Trophoblast cell (in vitro differentiated cells and primary cell): Measurements from ENCODE around the gene ELAVL1.

Source experiments
- DNase-seq, 2 donors: peaks; one replicate each; pipeline ENCODE4 v3.0.0-alpha.2; 2016
- H2AFZ ChIP-seq: 2 replicates; pipeline ENCODE4 v1.6.1; 2013; ENCODE audit warnings: low read length, moderate library complexity, mild to moderate bottlenecking; ENCODE audit not compliant: insufficient read depth, poor library complexity
- H2AK5ac ChIP-seq: 2 replicates; pipeline ENCODE4 v1.6.1; 2013; ENCODE audit warnings: mild to moderate bottlenecking, low read length
- H2BK120ac ChIP-seq: 2 replicates; pipeline ENCODE4 v1.6.1; 2013; ENCODE audit warnings: low read length, mild to moderate bottlenecking, moderate library complexity; ENCODE audit not compliant: insufficient read depth, poor library complexity
- H2BK12ac ChIP-seq: 2 replicates; pipeline ENCODE4 v1.6.1; 2013; ENCODE audit warnings: mild to moderate bottlenecking, low read length, moderate library complexity
- H2BK5ac ChIP-seq: 2 replicates; pipeline ENCODE4 v1.6.1; 2013; ENCODE audit warnings: low read length, low read depth, moderate library complexity, mild to moderate bottlenecking; ENCODE audit not compliant: poor library complexity
- H3K14ac ChIP-seq: 2 replicates; pipeline ENCODE4 v1.6.1; 2013; ENCODE audit warnings: mild to moderate bottlenecking, low read length
- H3K18ac ChIP-seq: 2 replicates; pipeline ENCODE4 v1.6.1; 2013; ENCODE audit warnings: mild to moderate bottlenecking, low read length
- H3K23ac ChIP-seq: 2 replicates; pipeline ENCODE4 v1.6.1; 2013; ENCODE audit warnings: low read length
- H3K27ac ChIP-seq: 2 replicates; pipeline ENCODE4 v1.5.1; 2013; ENCODE audit warnings: low read depth, mild to moderate bottlenecking, inconsistent platforms, low read length, moderate library complexity
- H3K27me3 ChIP-seq: 2 replicates; pipeline ENCODE4 v1.6.1; 2013; ENCODE audit warnings: inconsistent platforms, mild to moderate bottlenecking, low read length, moderate library complexity; ENCODE audit not compliant: insufficient read depth
- H3K36me3 ChIP-seq, 2 experiments: 1 replicate in 1 of 2; 2 replicates in 1 of 2; pipeline ENCODE4 v1.6.1; 2013; ENCODE audit warnings: low read length in 2 of 2, mild to moderate bottlenecking in 2 of 2, moderate library complexity in 1 of 2; ENCODE audit not compliant: insufficient read depth in 2 of 2, control insufficient read depth in 1 of 2
- H3K4ac ChIP-seq: 2 replicates; pipeline ENCODE4 v1.6.1; 2013; ENCODE audit warnings: low read depth, mild to moderate bottlenecking, low read length, moderate library complexity
- H3K4me1 ChIP-seq, 2 experiments: 1 replicate in 1 of 2; 2 replicates in 1 of 2; pipeline ENCODE4 v1.6.1; 2013; ENCODE audit warnings: low read length in 2 of 2, mild to moderate bottlenecking in 2 of 2, moderate library complexity in 1 of 2; ENCODE audit not compliant: insufficient read depth in 2 of 2, control insufficient read depth in 1 of 2
- H3K4me2 ChIP-seq: 2 replicates; pipeline ENCODE4 v1.6.1; 2013; ENCODE audit warnings: inconsistent platforms, mild to moderate bottlenecking, low read length, moderate library complexity
- H3K4me3 ChIP-seq: 2 replicates; pipeline ENCODE4 v1.5.1; 2013; ENCODE audit warnings: mild to moderate bottlenecking, low read depth, low read length, inconsistent platforms
- H3K79me1 ChIP-seq: one replicate; pipeline ENCODE4 v1.6.1; 2013; ENCODE audit warnings: low read length
- H3K79me2 ChIP-seq: 2 replicates; pipeline ENCODE4 v1.6.1; 2013; ENCODE audit warnings: low read length, mild to moderate bottlenecking; ENCODE audit not compliant: control insufficient read depth, insufficient read depth, poor library complexity
- H3K9ac ChIP-seq: 2 replicates; pipeline ENCODE4 v1.6.1; 2013; ENCODE audit warnings: mild to moderate bottlenecking, low read length
- H3K9me3 ChIP-seq: 2 replicates; pipeline ENCODE4 v1.6.1; 2013; ENCODE audit warnings: low read depth, mild to moderate bottlenecking, control low read depth, inconsistent platforms, low read length; ENCODE audit not compliant: insufficient read depth
- H4K12ac ChIP-seq: 2 replicates; pipeline ENCODE4 v1.6.1; 2013; ENCODE audit warnings: low read depth, mild to moderate bottlenecking, low read length, moderate library complexity
- H4K8ac ChIP-seq: 2 replicates; pipeline ENCODE4 v1.6.1; 2013; ENCODE audit warnings: low read depth, mild to moderate bottlenecking, low read length, moderate library complexity
- H4K91ac ChIP-seq: one replicate; pipeline ENCODE4 v1.6.1; 2013; ENCODE audit warnings: low read depth, mild to moderate bottlenecking, low read length, moderate library complexity
- WGBS: extraction: QIAGEN DNeasy Blood & Tissue Kit; methylation state at CpG from one replicate; pipeline ENCODE4 v1.1.7; 2013; ENCODE audit warnings: missing lambda C conversion rate; ENCODE audit not compliant: insufficient read length, insufficient coverage; ENCODE audit errors: extremely low coverage; 5-methylcytosine and 5-hydroxymethylcytosine counted together

ELAVL1 gene

GRCh38 chr19:7977723-7978040 lies 27.8 kb downstream of the ELAVL1 start:
- Histone ChIP-seq H2BK120ac (no peak overlapping the region), H2AFZ (no peak overlapping the region), H3K27ac (no peak overlapping the region), H3K36me3 (peaks cover 80 to 84% of the 10 kb centered on the region in 2 experiments), H4K12ac (no peak overlapping the region), H3K79me1 (no peaks in the 10 kb centered on the region), H3K4me2 (no peak overlapping the region), H3K4me3 (no peak overlapping the region), H3K27me3 (no peaks in the 10 kb centered on the region), H4K8ac (no peak overlapping the region), H3K18ac (no peak overlapping the region), H2AK5ac (no peak overlapping the region), H3K9me3 (peaks cover 3% of the 10 kb centered on the region), H3K23ac (no peak overlapping the region), H2BK5ac (no peak overlapping the region), H4K91ac (no peak overlapping the region), H3K4ac (no peak overlapping the region), H3K4me1 (no peaks in the 10 kb centered on the region), H3K14ac (no peak overlapping the region), H3K79me2 (no peaks in the 10 kb centered on the region), H3K9ac (no peak overlapping the region), H2BK12ac (no peak overlapping the region)
- DNase-seq: no peak
- WGBS: no CpG with 5 or more reads among the region's 6 CpGs

- H3K4me2 ChIP-seq: no peak overlapping the region
- peaks cover 3% of the 10 kb centered on the region for H3K9me3 ChIP-seq
- H3K79me2 ChIP-seq: no peaks in the 10 kb centered on the region
- H2BK12ac ChIP-seq: no peak overlapping the region
- no peaks in the 10 kb centered on the region for H3K4me1 ChIP-seq
- no peak for DNase-seq
- no peak overlapping the region for H3K9ac ChIP-seq
- no peak overlapping the region for H3K18ac ChIP-seq
- no peak overlapping the region for H4K8ac ChIP-seq
- WGBS: no CpG with 5 or more reads among the region's 15 CpGs
- no peak overlapping the region for H3K4me3 ChIP-seq
- H3K27me3 ChIP-seq: no peaks in the 10 kb centered on the region
- H3K14ac ChIP-seq: no peak overlapping the region
- H3K79me1 ChIP-seq: no peaks in the 10 kb centered on the region
- H2AFZ ChIP-seq: no peak overlapping the region
- no peak overlapping the region for H3K23ac ChIP-seq
- H3K4ac ChIP-seq: no peak overlapping the region
- H2BK120ac ChIP-seq: no peak overlapping the region
- no peak overlapping the region for H2BK5ac ChIP-seq
- no peak overlapping the region for H2AK5ac ChIP-seq
- H4K91ac ChIP-seq: no peak overlapping the region
- no peak overlapping the region for H4K12ac ChIP-seq
- H3K27ac ChIP-seq: no peak overlapping the region
- H3K36me3 ChIP-seq: peaks cover 80 to 82% of the 10 kb centered on the region in 2 experiments
Observed at GRCh38 chr19:7977021-7977722, 28.3 kb downstream of the ELAVL1 start.

- H4K12ac ChIP-seq: no peak overlapping the region
- no peak overlapping the region for H3K18ac ChIP-seq
- H4K8ac ChIP-seq: no peak overlapping the region
- no peaks in the 10 kb centered on the region for H3K79me2 ChIP-seq
- H3K14ac ChIP-seq: no peak overlapping the region
- no peaks in the 10 kb centered on the region for H3K27me3 ChIP-seq
- peaks cover 80 to 83% of the 10 kb centered on the region in 2 experiments for H3K36me3 ChIP-seq
- no peak overlapping the region for H2AK5ac ChIP-seq
- no peak overlapping the region for H2BK12ac ChIP-seq
- H4K91ac ChIP-seq: no peak overlapping the region
- H3K4me2 ChIP-seq: no peak overlapping the region
- H3K23ac ChIP-seq: no peak overlapping the region
- H3K79me1 ChIP-seq: no peaks in the 10 kb centered on the region
- H3K4me3 ChIP-seq: no peak overlapping the region
- H2BK5ac ChIP-seq: no peak overlapping the region
- H2BK120ac ChIP-seq: no peak overlapping the region
- H3K4ac ChIP-seq: no peak overlapping the region
- H3K9me3 ChIP-seq: peaks cover 3% of the 10 kb centered on the region
- WGBS: no CpG with 5 or more reads among the region's 4 CpGs
- no peak overlapping the region for H3K9ac ChIP-seq
- H3K4me1 ChIP-seq: no peaks in the 10 kb centered on the region
- no peak overlapping the region for H3K27ac ChIP-seq
- no peak overlapping the region for H2AFZ ChIP-seq
- DNase-seq: no peak
Observed at GRCh38 chr19:7976461-7976860, 29.0 kb downstream of the ELAVL1 start.

GRCh38 chr19:7975037-7975436 lies 30.4 kb downstream of the ELAVL1 start:
- H3K4ac ChIP-seq: no peak overlapping the region
- H3K4me3 ChIP-seq: no peak overlapping the region
- peaks cover 2% of the 10 kb centered on the region for H3K9me3 ChIP-seq
- no peak overlapping the region for H3K9ac ChIP-seq
- H2BK12ac ChIP-seq: no peak overlapping the region
- no peak for DNase-seq
- no peaks in the 10 kb centered on the region for H3K4me1 ChIP-seq
- no peak overlapping the region for H2AK5ac ChIP-seq
- H2AFZ ChIP-seq: no peak overlapping the region
- H3K79me1 ChIP-seq: no peaks in the 10 kb centered on the region
- no peak overlapping the region for H4K12ac ChIP-seq
- H3K27me3 ChIP-seq: no peaks in the 10 kb centered on the region
- no CpG with 5 or more reads among the region's 7 CpGs for WGBS
- no peak overlapping the region for H3K27ac ChIP-seq
- H3K23ac ChIP-seq: no peak overlapping the region
- no peak overlapping the region for H3K18ac ChIP-seq
- H3K14ac ChIP-seq: no peak overlapping the region
- no peaks in the 10 kb centered on the region for H3K79me2 ChIP-seq
- no peak overlapping the region for H4K8ac ChIP-seq
- no peak overlapping the region for H3K4me2 ChIP-seq
- H4K91ac ChIP-seq: no peak overlapping the region
- no peak overlapping the region for H2BK120ac ChIP-seq
- H2BK5ac ChIP-seq: no peak overlapping the region
- H3K36me3 ChIP-seq: peaks cover 78 to 79% of the 10 kb centered on the region in 2 experiments
